ENCODE results near the gene KIAA1549. TPM values are rescaled to one million over a fixed set of nuclear protein-coding genes. Genes with fewer than 3 reads are reported as not detected.

Gene KIAA1549
- total RNA-seq, 1 experiment from 2014 or later = 26.6 TPM

GRCh38 chr7:138898802-138899201 lies 82.4 kb downstream of the KIAA1549 start:
- no TSS peak for BruUV-seq (replicated peaks)
- CTCF ChIA-PET = no interaction called here
- Histone ChIP-seq H3K4me3 (no peak overlapping the region), H3K27me3 (ENCODE audit: insufficient read depth, low read depth) (no peaks in the 10 kb centered on the region), H2AFZ (no peak overlapping the region), H4K20me1 (ENCODE audit: insufficient read depth) (no peaks in the 10 kb centered on the region), H3K9me2 (ENCODE audit: insufficient read depth) (no peaks in the 10 kb centered on the region), H3F3A (ENCODE audit: insufficient read depth, low read depth) (peaks cover 15% of the 10 kb centered on the region; the same call in 1 of the 2 replicates), H3K9me3 (ENCODE audit: insufficient read depth, low read depth) (no peaks in the 10 kb centered on the region; the same call in none of the 2 replicates), H3K36me3 (ENCODE audit: low read depth) (peaks cover 26% of the 10 kb centered on the region), H3K27ac (peak overlapping the region; percentile 55; the same call in 1 of the 2 replicates), H3K79me2 (ENCODE audit: low read depth) (no peaks in the 10 kb centered on the region), H3K4me1 (replicated peaks; ENCODE audit: insufficient read depth) (peaks cover 29% of the 10 kb centered on the region), H3K4me2 (peak overlapping the region; percentile 47)
- TF ChIP-seq EZH2 (IDR thresholded peaks at IDR 0.05; ENCODE audit: low read depth) = no peak
- no peak for TF ChIP-seq CTCF (conservative IDR thresholded peaks at IDR 0.05)
- intact Hi-C loops (cut with micrococcal nuclease; ENCODE audit: unreplicated experiment) = no loop called here
- POLR2A ChIA-PET (ENCODE audit: unreplicated experiment) = interaction anchor here (0.7 kb wide), 1 partner anchor 119 kb away, joined by 3 read pairs; no protein-coding TSS in a partner anchor
- no peak for DNase-seq

- Histone ChIP-seq H3K27ac (peak overlapping the region; percentile 55; the same call in 1 of the 2 replicates), H3F3A (ENCODE audit: insufficient read depth, low read depth) (peaks cover 15% of the 10 kb centered on the region; the same call in 1 of the 2 replicates), H3K36me3 (ENCODE audit: low read depth) (peaks cover 26% of the 10 kb centered on the region), H3K9me2 (ENCODE audit: insufficient read depth) (no peaks in the 10 kb centered on the region), H4K20me1 (ENCODE audit: insufficient read depth) (no peaks in the 10 kb centered on the region), H3K4me3 (no peak overlapping the region), H3K9me3 (ENCODE audit: insufficient read depth, low read depth) (no peaks in the 10 kb centered on the region; the same call in none of the 2 replicates), H3K79me2 (ENCODE audit: low read depth) (no peaks in the 10 kb centered on the region), H2AFZ (no peak overlapping the region), H3K27me3 (ENCODE audit: insufficient read depth, low read depth) (no peaks in the 10 kb centered on the region), H3K4me2 (peak overlapping the region; percentile 47), H3K4me1 (replicated peaks; ENCODE audit: insufficient read depth) (peaks cover 33% of the 10 kb centered on the region)
- no TSS peak for BruUV-seq (replicated peaks)
- DNase-seq = no peak
- intact Hi-C loops (cut with micrococcal nuclease; ENCODE audit: unreplicated experiment) = no loop called here
- ChIA-PET POLR2A (ENCODE audit: unreplicated experiment) (interaction anchor here (0.7 kb wide), 1 partner anchor 120 kb away, joined by 3 read pairs; no protein-coding TSS in a partner anchor), CTCF (no interaction called here)
- TF ChIP-seq EZH2 (IDR thresholded peaks at IDR 0.05; ENCODE audit: low read depth) (no peak), CTCF (conservative IDR thresholded peaks at IDR 0.05) (no peak)
Measured at GRCh38 chr7:138898255-138898654, 82.9 kb downstream of the KIAA1549 start.

- no peak for TF ChIP-seq CTCF (conservative IDR thresholded peaks at IDR 0.05)
- no peak for TF ChIP-seq EZH2 (IDR thresholded peaks at IDR 0.05; ENCODE audit: low read depth)
- Histone ChIP-seq H3K4me2 (no peak overlapping the region), H3K27me3 (ENCODE audit: insufficient read depth, low read depth) (no peaks in the 10 kb centered on the region), H3K4me1 (replicated peaks; ENCODE audit: insufficient read depth) (peaks cover 55% of the 10 kb centered on the region), H3K79me2 (ENCODE audit: low read depth) (no peaks in the 10 kb centered on the region), H3F3A (ENCODE audit: insufficient read depth, low read depth) (peaks cover 33% of the 10 kb centered on the region), H3K27ac (no peak overlapping the region), H3K9me3 (ENCODE audit: insufficient read depth, low read depth) (no peaks in the 10 kb centered on the region; the same call in 1 of the 2 replicates), H3K4me3 (no peak overlapping the region), H3K9me2 (ENCODE audit: insufficient read depth) (no peaks in the 10 kb centered on the region), H2AFZ (no peak overlapping the region), H4K20me1 (ENCODE audit: insufficient read depth) (no peaks in the 10 kb centered on the region), H3K36me3 (ENCODE audit: low read depth) (peaks cover 13% of the 10 kb centered on the region)
- intact Hi-C loops (cut with micrococcal nuclease; ENCODE audit: unreplicated experiment) = no loop called here
- CTCF ChIA-PET = interaction anchor here (1.0 kb wide), 1 partner anchor 9 kb away, joined by 5 read pairs; no protein-coding TSS in a partner anchor
- POLR2A ChIA-PET (ENCODE audit: unreplicated experiment) = interaction anchor here (0.7 kb wide), 2 partner anchors 9 to 90 kb away, joined by 6 to 7 read pairs; no protein-coding TSS in a partner anchor
- no TSS peak for BruUV-seq (replicated peaks)
- DNase-seq = no peak
Measured at GRCh38 chr7:138895679-138896078, 85.5 kb downstream of the KIAA1549 start.
